Hepatocyte (in vitro differentiated cells): ENCODE results near the gene CLP1. TPM values are rescaled to one million over a fixed set of nuclear protein-coding genes. Genes with fewer than 3 reads are reported as not detected.

ENCODE experiments used
- DNase-seq: peaks from one replicate; pipeline ENCODE4 v3.0.0-alpha.2; 2016; ENCODE audit warnings: low spot score
- H2AFZ ChIP-seq: fragments of 200-600 bp; sonication (generic); 2 replicates; pipeline ENCODE4 v1.6.0; 2016; ENCODE audit warnings: antibody characterized with exemption, mild to moderate bottlenecking
- H3K27ac ChIP-seq: fragments of 200-600 bp; sonication (generic); 2 replicates; pipeline ENCODE4 v1.5.1; 2016; ENCODE audit warnings: mild to moderate bottlenecking
- H3K27me3 ChIP-seq: fragments of 200-600 bp; sonication (generic); 2 replicates; pipeline ENCODE4 v1.6.1; 2016
- H3K36me3 ChIP-seq: fragments of 200-600 bp; sonication (generic); replicated peaks from 2 replicates; pipeline ENCODE4 v1.5.1; 2016; ENCODE audit warnings: low read depth; ENCODE audit not compliant: insufficient read depth
- H3K4me1 ChIP-seq: fragments of 200-600 bp; sonication (generic); 2 replicates; pipeline ENCODE4 v1.5.1; 2016; ENCODE audit warnings: mild to moderate bottlenecking, moderate library complexity; ENCODE audit not compliant: insufficient read depth
- H3K4me2 ChIP-seq: fragments of 200-600 bp; sonication (generic); 2 replicates; pipeline ENCODE4 v1.6.0; 2016
- H3K4me3 ChIP-seq: fragments of 200-600 bp; sonication (generic); 2 replicates; pipeline ENCODE4 v1.5.1; 2016; ENCODE audit warnings: mild to moderate bottlenecking
- H3K79me2 ChIP-seq: fragments of 200-600 bp; sonication (generic); 2 replicates; pipeline ENCODE4 v1.6.0; 2017; ENCODE audit warnings: mild to moderate bottlenecking
- H3K9me2 ChIP-seq: fragments of 200-600 bp; sonication (generic); replicated peaks from 2 replicates; pipeline ENCODE4 v1.6.0; 2017; ENCODE audit warnings: mild to moderate bottlenecking; ENCODE audit not compliant: insufficient read depth
- H3K9me3 ChIP-seq: fragments of 200-600 bp; sonication (generic); 2 replicates; pipeline ENCODE4 v1.5.1; 2016; ENCODE audit warnings: low read depth, mild to moderate bottlenecking
- H4K20me1 ChIP-seq: fragments of 200-600 bp; sonication (generic); 2 replicates; pipeline ENCODE4 v1.6.0; 2016; ENCODE audit warnings: mild to moderate bottlenecking; ENCODE audit not compliant: insufficient read depth, poor library complexity, severe bottlenecking
- EZH2 ChIP-seq: fragments of 200-600 bp; sonication (generic); IDR thresholded peaks from 2 replicates; pipeline ENCODE4 v1.6.1; 2016; ENCODE audit warnings: antibody characterized with exemption, mild to moderate bottlenecking, borderline replicate concordance
- EZH2phosphoT487 ChIP-seq: fragments of 200-600 bp; sonication (generic); IDR thresholded peaks from one replicate; pipeline ENCODE4 v1.6.1; 2018; ENCODE audit warnings: antibody characterized with exemption, mild to moderate bottlenecking, low read depth, moderate library complexity; ENCODE audit not compliant: unreplicated experiment, severe bottlenecking
- WGBS: methylation state at CpG from one replicate; pipeline ENCODE4 v1.1.6; 2016; ENCODE audit warnings: low lambda C conversion rate; ENCODE audit errors: missing lambda C conversion rate; 5-methylcytosine and 5-hydroxymethylcytosine counted together
- polyA plus RNA-seq: library from polyadenylated mRNA; unstranded; fragments of >200 nt; fragmentation: Nextera tagmentation; extraction: Ambion mirVana; gene quantifications from 2 replicates; pipeline ENCODE4 v1.2.1, GENCODE V29; 2016
- total RNA-seq: library from RNA; depleted of rRNA; stranded (reverse); fragments of >200 nt; gene quantifications from 2 replicates; pipeline ENCODE4 v1.2.3, GENCODE V29; 2014
- TF ChIP-seq, protein P1 (sequence below): fragments of 200-600 bp; sonication (generic); IDR thresholded peaks from 2 replicates; pipeline ENCODE4 v1.5.1; 2016; ENCODE audit warnings: antibody characterized with exemption, mild to moderate bottlenecking; ENCODE audit not compliant: poor library complexity

The CLP1 gene
- total and polyA plus RNA-seq, 2 experiments from 2014 or later, result 15.4 to 18.5 TPM

DNA sequence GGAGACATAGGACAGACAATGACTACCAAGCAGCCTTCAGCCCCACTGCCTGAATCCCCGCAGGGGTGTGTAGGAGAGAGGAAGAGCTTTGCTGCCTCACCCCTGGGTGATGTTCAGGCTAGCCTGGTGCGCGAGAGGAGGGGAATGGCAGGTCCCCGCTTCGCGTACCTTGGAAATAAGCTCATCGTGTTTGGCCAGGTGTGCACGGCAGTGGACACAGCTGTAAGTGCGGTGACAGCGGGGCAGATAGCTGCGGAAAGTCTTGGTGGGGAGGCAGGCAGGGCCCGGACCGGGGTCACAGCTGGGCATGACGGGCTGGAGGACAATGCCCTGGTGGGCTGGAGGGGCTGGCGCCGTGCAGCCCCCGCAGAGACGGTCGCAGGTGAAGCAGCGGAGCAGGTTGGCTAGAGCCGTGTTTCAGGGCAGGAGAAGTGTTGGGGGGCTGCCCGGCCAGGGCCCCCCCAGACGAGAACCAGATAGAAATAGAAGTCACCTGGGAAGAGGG, 10.7 kb upstream of the CLP1 start:
- Histone ChIP-seq H4K20me1 (peaks cover 3% of the 10 kb centered on the region), H3K9me2 (no peaks in the 10 kb centered on the region), H3K27ac (no peak overlapping the region), H3K79me2 (peaks cover 1% of the 10 kb centered on the region), H3K27me3 (peaks cover 15% of the 10 kb centered on the region), H2AFZ (no peak overlapping the region), H3K4me1 (peaks cover 53% of the 10 kb centered on the region), H3K9me3 (no peaks in the 10 kb centered on the region), H3K36me3 (no peaks in the 10 kb centered on the region), H3K4me2 (peak overlapping the region; percentile 81), H3K4me3 (no peak overlapping the region)
- WGBS, result 5% methylated on average over 22 of the region's 23 CpGs
- peak; percentile 34 for DNase-seq
- TF ChIP-seq, protein P1, sequence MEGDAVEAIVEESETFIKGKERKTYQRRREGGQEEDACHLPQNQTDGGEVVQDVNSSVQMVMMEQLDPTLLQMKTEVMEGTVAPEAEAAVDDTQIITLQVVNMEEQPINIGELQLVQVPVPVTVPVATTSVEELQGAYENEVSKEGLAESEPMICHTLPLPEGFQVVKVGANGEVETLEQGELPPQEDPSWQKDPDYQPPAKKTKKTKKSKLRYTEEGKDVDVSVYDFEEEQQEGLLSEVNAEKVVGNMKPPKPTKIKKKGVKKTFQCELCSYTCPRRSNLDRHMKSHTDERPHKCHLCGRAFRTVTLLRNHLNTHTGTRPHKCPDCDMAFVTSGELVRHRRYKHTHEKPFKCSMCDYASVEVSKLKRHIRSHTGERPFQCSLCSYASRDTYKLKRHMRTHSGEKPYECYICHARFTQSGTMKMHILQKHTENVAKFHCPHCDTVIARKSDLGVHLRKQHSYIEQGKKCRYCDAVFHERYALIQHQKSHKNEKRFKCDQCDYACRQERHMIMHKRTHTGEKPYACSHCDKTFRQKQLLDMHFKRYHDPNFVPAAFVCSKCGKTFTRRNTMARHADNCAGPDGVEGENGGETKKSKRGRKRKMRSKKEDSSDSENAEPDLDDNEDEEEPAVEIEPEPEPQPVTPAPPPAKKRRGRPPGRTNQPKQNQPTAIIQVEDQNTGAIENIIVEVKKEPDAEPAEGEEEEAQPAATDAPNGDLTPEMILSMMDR, result no peak

DNA sequence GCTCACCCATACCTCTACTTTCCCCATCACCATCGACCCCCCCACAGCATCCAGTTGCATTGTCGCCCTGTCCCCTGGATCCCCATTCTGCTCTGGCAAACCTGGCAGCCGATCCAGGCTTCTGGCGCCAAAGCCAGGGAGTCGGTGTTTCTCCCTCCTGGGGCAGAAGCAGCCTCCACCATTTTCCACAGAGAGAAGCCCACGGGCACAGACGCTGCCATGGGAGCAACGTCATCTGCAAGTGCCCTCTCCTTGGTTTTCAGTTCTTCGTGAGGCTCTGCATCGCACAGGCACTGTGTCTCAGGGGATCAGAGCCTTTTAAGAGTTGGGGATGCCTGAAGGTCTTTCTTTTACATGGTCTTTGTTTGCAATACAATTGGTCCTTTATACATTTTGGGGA, 10.2 kb upstream of the CLP1 start:
- no peak for DNase-seq
- Histone ChIP-seq H3K27me3 (peaks cover 15% of the 10 kb centered on the region), H3K79me2 (no peaks in the 10 kb centered on the region), H3K4me2 (peak overlapping the region; percentile 81), H3K9me3 (no peaks in the 10 kb centered on the region), H3K4me3 (no peak overlapping the region), H2AFZ (no peak overlapping the region), H3K36me3 (no peaks in the 10 kb centered on the region), H4K20me1 (no peaks in the 10 kb centered on the region), H3K9me2 (no peaks in the 10 kb centered on the region), H3K4me1 (peaks cover 53% of the 10 kb centered on the region), H3K27ac (no peak overlapping the region)
- no peak for TF ChIP-seq EZH2phosphoT487
- WGBS, result 2% methylated on average over 10 of the region's 10 CpGs

DNA sequence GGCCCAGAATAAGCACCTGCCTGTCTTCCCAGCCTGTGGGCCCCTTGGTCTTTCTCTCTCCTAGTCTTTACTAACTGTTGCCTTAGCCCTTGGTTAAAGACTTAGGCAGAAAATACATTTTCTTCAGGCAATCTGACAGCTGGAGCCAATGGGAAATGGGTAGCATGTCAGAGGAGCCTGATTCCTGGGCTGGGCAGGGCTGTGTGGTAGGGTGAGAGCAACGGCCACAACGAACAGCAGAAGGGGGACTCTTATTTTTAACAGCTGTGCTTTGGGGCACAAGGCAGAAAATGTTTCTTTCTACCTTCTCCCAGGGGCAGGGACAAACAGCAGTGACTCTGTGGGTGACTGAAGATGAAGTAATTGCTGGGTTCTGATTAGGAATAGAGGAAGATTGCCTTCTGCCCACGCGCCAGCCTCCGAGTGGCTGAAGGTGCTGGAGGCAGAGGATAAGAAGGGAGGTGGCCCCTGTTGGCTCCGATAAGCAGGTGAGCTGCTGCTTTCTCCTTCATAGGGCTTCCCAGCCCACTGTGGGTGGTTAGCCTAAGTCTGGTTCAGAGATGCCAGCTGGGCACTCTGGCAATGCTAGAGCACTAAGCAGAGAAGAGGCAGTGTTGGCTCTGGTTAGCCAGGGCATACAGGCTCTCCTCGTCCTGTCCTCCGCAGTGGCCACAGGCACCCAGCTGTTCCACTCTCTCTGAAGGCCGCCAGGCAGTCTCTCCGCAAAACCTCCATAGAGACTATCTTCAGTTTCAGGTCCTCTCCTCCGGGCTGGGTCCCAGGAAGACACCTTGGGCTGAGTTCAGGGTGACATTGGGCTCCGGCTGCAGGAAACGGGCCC, 9.4 kb upstream of the CLP1 start:
- Histone ChIP-seq H3K4me3 (peak overlapping the region; percentile 1), H4K20me1 (no peaks in the 10 kb centered on the region), H3K79me2 (no peaks in the 10 kb centered on the region), H3K36me3 (no peaks in the 10 kb centered on the region), H3K27ac (no peak overlapping the region), H3K27me3 (peaks cover 15% of the 10 kb centered on the region), H3K4me1 (peaks cover 53% of the 10 kb centered on the region), H3K9me2 (no peaks in the 10 kb centered on the region), H3K4me2 (peak overlapping the region; percentile 81), H2AFZ (no peak overlapping the region), H3K9me3 (no peaks in the 10 kb centered on the region)
- DNase-seq, result peak; percentile 43
- 6% methylated on average over 13 of the region's 13 CpGs for WGBS
- TF ChIP-seq, protein P1, result no peak
- TF ChIP-seq EZH2, result no peak
- no peak for TF ChIP-seq EZH2phosphoT487

DNA sequence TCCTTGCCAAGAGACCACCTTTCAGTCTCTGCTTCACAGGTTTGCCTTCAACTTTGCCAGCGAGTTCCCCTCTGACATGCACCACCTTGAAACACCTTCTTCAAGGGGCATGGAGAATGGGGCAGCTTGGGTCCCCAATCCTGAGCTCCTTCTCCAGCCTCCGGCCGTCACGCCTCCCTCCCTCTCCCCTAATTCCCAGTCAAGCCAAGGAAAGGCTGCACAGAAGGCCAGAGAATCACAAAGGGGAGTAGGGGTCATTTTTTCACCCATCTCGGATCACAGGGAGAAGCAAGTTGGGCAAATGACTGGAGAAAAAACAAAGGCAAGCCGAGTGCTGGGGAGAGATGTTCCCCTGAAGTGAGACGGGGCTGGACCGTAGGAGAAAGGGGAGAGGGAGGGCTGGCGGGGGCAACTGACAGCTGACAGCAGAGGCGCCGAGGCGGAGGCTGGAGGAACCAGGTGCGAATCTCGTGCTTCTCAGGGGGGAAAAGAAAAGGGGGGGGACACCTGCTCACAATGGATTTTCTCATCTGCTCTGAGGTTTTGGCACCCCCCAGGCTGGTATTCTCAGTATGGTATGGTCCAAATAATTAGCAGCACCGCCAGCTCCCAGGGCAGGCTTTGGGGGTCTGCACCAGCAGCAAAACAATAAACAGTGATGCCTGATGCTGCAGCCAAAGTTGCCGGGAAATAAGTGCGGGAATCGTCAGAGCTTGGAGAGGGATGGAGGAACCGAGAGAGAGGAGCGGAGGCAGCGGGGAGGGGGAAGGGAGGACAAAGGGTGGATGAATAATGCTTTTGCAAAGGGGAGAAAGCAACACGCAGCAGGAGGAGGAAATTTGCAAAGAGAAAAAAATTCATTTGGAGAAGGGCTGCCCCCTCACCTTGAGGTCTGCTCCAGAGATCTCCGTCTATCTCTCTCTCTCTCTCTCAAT, 8.5 kb upstream of the CLP1 start:
- H3K36me3 ChIP-seq, result no peaks in the 10 kb centered on the region
- peaks cover 53% of the 10 kb centered on the region for H3K4me1 ChIP-seq
- H2AFZ ChIP-seq, result no peak overlapping the region
- no peaks in the 10 kb centered on the region for H4K20me1 ChIP-seq
- no peak overlapping the region for H3K27ac ChIP-seq
- no peaks in the 10 kb centered on the region for H3K9me2 ChIP-seq
- H3K79me2 ChIP-seq, result no peaks in the 10 kb centered on the region
- peak; percentile 40 for DNase-seq
- TF ChIP-seq, protein P1, result no peak
- TF ChIP-seq EZH2 (no peak), EZH2phosphoT487 (no peak)
- peak overlapping the region; percentile 81 for H3K4me2 ChIP-seq
- WGBS, result 2% methylated on average over 18 of the region's 23 CpGs
- H3K27me3 ChIP-seq, result peaks cover 15% of the 10 kb centered on the region
- peak overlapping the region; percentile 2 for H3K4me3 ChIP-seq
- no peaks in the 10 kb centered on the region for H3K9me3 ChIP-seq
